NT2/D1 (cell line): Measurements from ENCODE around the gene TOX2.

Experiments
- SUZ12 ChIP-seq: IDR thresholded peaks from 2 replicates; pipeline ENCODE4 v1.6.1; 2011; ENCODE audit not compliant: insufficient read length, insufficient read depth; ENCODE audit errors: extremely low read depth
- YY1 ChIP-seq: IDR thresholded peaks from 2 replicates; pipeline ENCODE4 v1.6.1; 2011; ENCODE audit not compliant: insufficient read length, insufficient read depth
- ZNF274 ChIP-seq: IDR thresholded peaks from 2 replicates; pipeline ENCODE4 v1.6.1; 2011; ENCODE audit warnings: mild to moderate bottlenecking, low read depth, low read length

DNA sequence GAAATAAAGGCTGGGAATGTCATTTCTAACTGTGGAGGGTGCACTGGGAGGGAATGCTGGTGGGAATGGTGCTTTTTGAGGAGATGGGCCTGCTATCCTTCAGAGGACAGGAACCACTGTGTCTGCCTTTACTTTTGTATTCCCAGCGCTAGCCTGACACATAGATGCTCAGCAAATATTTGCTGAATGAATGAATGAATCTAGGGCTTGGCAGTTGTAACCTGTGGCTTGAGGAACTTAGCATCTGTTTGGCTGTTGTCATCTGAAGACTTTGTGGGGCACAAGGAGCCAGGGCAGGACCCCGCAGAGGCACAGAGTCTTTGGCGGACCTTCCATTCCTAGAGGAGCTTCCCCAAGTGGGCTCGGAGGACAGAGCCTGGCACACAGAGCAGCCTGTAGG lies 6.1 kb downstream of the TOX2 start:
- no peak for TF ChIP-seq ZNF274
- TF ChIP-seq SUZ12: no peak
- no peak for TF ChIP-seq YY1
